Right lobe of liver (tissue), 6 donors: ENCODE data around the gene HYI. TPM values are rescaled to one million over a fixed set of nuclear protein-coding genes. Genes with fewer than 3 reads are reported as not detected.
A peak's percentile ranks its signal among the peaks of the same experiment; 100 is the strongest.
"Not testable (repeated sequence)": the region's sequence is repeated elsewhere in the genome, so short reads cannot be mapped to it uniquely, and the experiment has no call there.

Experiments
- ATAC-seq, 4 donors: fragments of 200-7000 bp; cut with Tn5 transposase; one replicate each; pipeline ENCODE4 v1.9.1; 2020; ENCODE audit warnings: mild to moderate bottlenecking in 4 of 4, moderate library complexity in 4 of 4
- DNase-seq, 3 donors: peaks; one replicate each; pipeline ENCODE4 v3.0.0-alpha.2; 2020
- H3K27ac ChIP-seq, 3 donors: fragments of 200-600 bp; one replicate each; pipeline ENCODE4 v1.8.0; 2022
- H3K27me3 ChIP-seq, 2 donors: fragments of 200-600 bp; one replicate each; pipeline ENCODE4 v1.8.0; 2022
- H3K36me3 ChIP-seq, 4 donors: fragments of 200-600 bp; sonication (generic) in 1 of 4; one replicate each; pipeline versions ENCODE4 v1.5.1 to v1.8.0; 2017 to 2022; ENCODE audit warnings: control low read depth in 1 of 4
- H3K4me1 ChIP-seq, 4 donors: fragments of 200-600 bp; sonication (generic) in 1 of 4; one replicate each; pipeline versions ENCODE4 v1.5.1 to v1.8.0; 2017 to 2022; ENCODE audit warnings: control low read depth in 1 of 4
- H3K4me3 ChIP-seq, 3 donors: fragments of 200-600 bp; one replicate each; pipeline ENCODE4 v1.8.0; 2022
- H3K9me3 ChIP-seq, 4 donors: fragments of 200-600 bp; sonication (generic) in 1 of 4; one replicate each; pipeline versions ENCODE4 v1.5.1 to v1.8.0; 2017 to 2022; ENCODE audit warnings: control low read depth in 1 of 4
- POLR2A ChIP-seq: fragments of 450-650 bp; IDR thresholded peaks from one replicate; pipeline ENCODE4 v1.6.1; 2017; ENCODE audit warnings: antibody characterized with exemption, mild to moderate bottlenecking
- WGBS: methylation state at CpG from one replicate; pipeline ENCODE4 v1.1.6; 2018; ENCODE audit warnings: low coverage, low lambda C conversion rate; ENCODE audit not compliant: insufficient coverage; ENCODE audit errors: missing lambda C conversion rate; 5-methylcytosine and 5-hydroxymethylcytosine counted together
- intact Hi-C, 2 donors: fragments of 100-400 bp; cut with DNase I; formaldehyde crosslinking; loops; one replicate each; pipeline versions ENCODE4 v1.11.2 to v1.14.1; 2022
- total RNA-seq, 6 experiments: library from RNA; depleted of rRNA in 2 of 6; stranded (reverse); fragments of >200 nt in 2 of 6; fragmentation: NEBNext Ultra II Directional in 3 of 6; extraction: Animal tissue kit (Norgen Biotek cat#: 25700) in 3 of 6; gene quantifications; one replicate each; pipeline versions ENCODE4 v1.1.0 to v1.2.4, GENCODE V29; 2016 to 2023
- TF ChIP-seq, protein P1 (sequence below), 4 donors: fragments of 200-600 bp in 3 of 4; fragments of 450-650 bp in 1 of 4; IDR thresholded peaks; one replicate each; pipeline versions ENCODE4 v1.5.1 to v1.8.0; 2016 to 2022; ENCODE audit warnings: antibody characterized with exemption in 4 of 4, mild to moderate bottlenecking in 2 of 4
- donor health status: DM: no; HTN: yes; CAD: no.
- donor health status: DM: no; HTN: no; CAD: no.
- donor health status: DM: no; HTN: no; CAD: no.
- donor health status: DM: no; HTN: yes; CAD: no.
- donor health status: DM: no; HTN: yes; CAD: no.

The HYI gene
- total RNA-seq, 6 experiments from 2014 or later: 33.8 to 52.9 (median 41.9) TPM

GRCh38 chr1:43473463-43473862 lies 19.7 kb upstream of the HYI start:
- DNase-seq: no peak
- peak overlapping the region in 1 of 3 donors; percentile 38 for H3K27ac ChIP-seq
- intact Hi-C loops: no loop called here
- H3K27me3 ChIP-seq: no peaks in the 10 kb centered on the region
- ATAC-seq: no peak
- TF ChIP-seq, protein P1, sequence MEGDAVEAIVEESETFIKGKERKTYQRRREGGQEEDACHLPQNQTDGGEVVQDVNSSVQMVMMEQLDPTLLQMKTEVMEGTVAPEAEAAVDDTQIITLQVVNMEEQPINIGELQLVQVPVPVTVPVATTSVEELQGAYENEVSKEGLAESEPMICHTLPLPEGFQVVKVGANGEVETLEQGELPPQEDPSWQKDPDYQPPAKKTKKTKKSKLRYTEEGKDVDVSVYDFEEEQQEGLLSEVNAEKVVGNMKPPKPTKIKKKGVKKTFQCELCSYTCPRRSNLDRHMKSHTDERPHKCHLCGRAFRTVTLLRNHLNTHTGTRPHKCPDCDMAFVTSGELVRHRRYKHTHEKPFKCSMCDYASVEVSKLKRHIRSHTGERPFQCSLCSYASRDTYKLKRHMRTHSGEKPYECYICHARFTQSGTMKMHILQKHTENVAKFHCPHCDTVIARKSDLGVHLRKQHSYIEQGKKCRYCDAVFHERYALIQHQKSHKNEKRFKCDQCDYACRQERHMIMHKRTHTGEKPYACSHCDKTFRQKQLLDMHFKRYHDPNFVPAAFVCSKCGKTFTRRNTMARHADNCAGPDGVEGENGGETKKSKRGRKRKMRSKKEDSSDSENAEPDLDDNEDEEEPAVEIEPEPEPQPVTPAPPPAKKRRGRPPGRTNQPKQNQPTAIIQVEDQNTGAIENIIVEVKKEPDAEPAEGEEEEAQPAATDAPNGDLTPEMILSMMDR (IDR thresholded peaks at IDR 0.05): no peak
- no peak for TF ChIP-seq POLR2A
- WGBS: 63% methylated on average over 4 of the region's 4 CpGs
- no peak overlapping the region for H3K4me3 ChIP-seq
- H3K9me3 ChIP-seq: no peaks in the 10 kb centered on the region
- no peaks in the 10 kb centered on the region for H3K36me3 ChIP-seq
- H3K4me1 ChIP-seq: no peaks in the 10 kb centered on the region

DNA sequence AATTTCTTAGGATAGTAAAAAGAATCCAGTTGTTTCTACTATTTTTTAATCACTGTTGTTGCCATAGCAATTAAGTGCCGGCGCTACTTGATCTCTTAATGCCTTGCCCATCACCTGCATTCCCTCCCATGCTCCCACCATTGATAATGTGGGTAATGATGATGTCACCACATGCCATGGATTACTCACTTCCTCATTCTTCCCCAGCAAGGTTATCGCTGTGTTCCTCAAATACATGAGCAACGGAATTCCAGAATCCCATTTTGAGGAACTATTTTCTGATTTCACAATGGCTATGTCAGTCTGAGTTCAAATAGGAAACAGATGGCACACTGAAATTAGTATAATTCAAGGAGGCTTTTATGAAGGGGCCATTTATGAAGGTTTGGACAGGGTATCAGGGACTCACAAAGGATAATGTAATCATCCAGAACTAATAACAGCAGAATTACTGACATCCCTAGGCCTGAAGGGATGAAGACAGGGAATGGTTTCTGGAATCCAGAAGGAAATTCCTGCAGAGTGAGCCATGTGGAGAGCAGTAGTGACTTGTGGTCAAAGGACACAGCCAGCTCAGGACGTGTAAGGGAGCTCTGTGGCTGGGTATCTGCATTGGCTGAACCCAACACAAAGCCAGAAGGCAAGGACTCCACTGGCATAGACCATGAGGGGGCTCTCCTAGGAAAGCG lies 18.9 kb upstream of the HYI start:
- H3K27me3 ChIP-seq, H3K4me3 ChIP-seq, H3K36me3 ChIP-seq, H3K4me1 ChIP-seq, DNase-seq, intact Hi-C loops, H3K9me3 ChIP-seq: not testable (repeated sequence)
- 50% methylated on average over 6 of the region's 6 CpGs for WGBS
- ATAC-seq: peak in 2 of 4 donors; percentile 51 to 66
- peak overlapping the region in 1 of 3 donors; percentile 38 for H3K27ac ChIP-seq

DNA sequence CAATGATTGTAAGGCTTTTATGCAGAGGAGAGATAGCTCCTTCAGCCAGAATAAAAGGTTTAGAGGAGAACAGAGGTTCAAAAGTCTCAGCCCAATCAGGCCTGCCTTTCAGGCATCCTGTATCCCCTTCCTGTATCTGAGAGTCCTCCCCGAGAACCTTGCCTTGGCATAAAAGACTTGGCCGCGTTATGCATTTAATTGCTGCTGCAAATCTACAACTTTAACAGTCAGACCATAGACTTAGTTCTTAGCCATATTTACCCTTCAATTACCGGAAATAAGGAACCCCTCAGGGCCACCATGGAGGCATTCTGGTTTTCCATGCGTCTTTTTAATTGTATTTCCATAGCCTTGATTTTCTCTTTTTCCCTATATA lies 18.3 kb upstream of the HYI start:
- no peaks in the 10 kb centered on the region for H3K4me1 ChIP-seq
- ATAC-seq (no peak), DNase-seq (no peak)
- H3K27ac ChIP-seq: no peak overlapping the region
- intact Hi-C loops: no loop called here
- TF ChIP-seq, protein P1 (IDR thresholded peaks at IDR 0.05): no peak
- TF ChIP-seq POLR2A: no peak
- no peaks in the 10 kb centered on the region for H3K9me3 ChIP-seq
- no peaks in the 10 kb centered on the region for H3K27me3 ChIP-seq
- WGBS: 91% methylated on average over 5 of the region's 5 CpGs
- H3K4me3 ChIP-seq: no peak overlapping the region
- H3K36me3 ChIP-seq: no peaks in the 10 kb centered on the region

DNA sequence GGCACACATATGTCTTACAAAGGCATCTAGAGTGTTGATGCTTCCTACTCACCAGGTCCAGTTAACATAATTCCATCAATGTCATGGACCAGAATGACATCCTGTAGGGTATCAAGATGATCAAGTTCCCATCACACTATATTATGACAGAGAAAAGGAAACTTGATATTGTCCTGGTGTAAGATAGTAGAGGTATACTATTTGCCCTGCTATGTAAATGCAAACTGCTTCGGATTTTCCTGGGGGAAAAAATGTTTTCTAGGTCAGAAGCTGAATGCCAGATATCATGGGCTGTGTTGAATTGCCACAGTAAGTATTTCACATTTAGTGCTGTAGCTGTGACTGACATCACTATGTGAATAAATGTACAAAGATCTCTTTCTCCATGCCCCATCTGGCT lies 16.2 kb upstream of the HYI start:
- Histone ChIP-seq H3K36me3 (no peaks in the 10 kb centered on the region), H3K4me1 (no peaks in the 10 kb centered on the region), H3K9me3 (no peaks in the 10 kb centered on the region), H3K4me3 (no peak overlapping the region), H3K27me3 (no peaks in the 10 kb centered on the region), H3K27ac (no peak overlapping the region)
- WGBS: 44% methylated on average over 1 of the region's 1 CpG
- TF ChIP-seq, protein P1 (IDR thresholded peaks at IDR 0.05): no peak
- no peak for TF ChIP-seq POLR2A
- ATAC-seq (no peak), DNase-seq (no peak)
- intact Hi-C loops: no loop called here

GRCh38 chr1:43468414-43468813 lies 14.7 kb upstream of the HYI start:
- TF ChIP-seq POLR2A: no peak
- TF ChIP-seq, protein P1 (IDR thresholded peaks at IDR 0.05): no peak
- intact Hi-C loops: no loop called here

More at GRCh38 chr1:43468414-43468813, 14.7 kb upstream of the HYI start:
- no peak for ATAC-seq
- 100% methylated on average over 1 of the region's 3 CpGs for WGBS
- DNase-seq: no peak
- Histone ChIP-seq H3K9me3 (no peaks in the 10 kb centered on the region), H3K36me3 (no peaks in the 10 kb centered on the region), H3K27me3 (no peaks in the 10 kb centered on the region), H3K4me3 (no peak overlapping the region), H3K4me1 (no peaks in the 10 kb centered on the region), H3K27ac (no peak overlapping the region)
